Liver (tissue), 9 donors: ENCODE data around the gene PIGT. TPM values are rescaled to one million over a fixed set of nuclear protein-coding genes. Genes with fewer than 3 reads are reported as not detected.

ENCODE experiments used
- DNase-seq: peaks from one replicate; pipeline ENCODE4 v3.0.0-alpha.2; 2017; ENCODE audit warnings: low spot score
- H3K27ac ChIP-seq, 2 donors: one replicate each; pipeline ENCODE4 v1.7.0; 2013; ENCODE audit warnings: inconsistent platforms in 2 of 2, low read length in 2 of 2, control low read depth in 1 of 2, low read depth in 1 of 2, mild to moderate bottlenecking in 1 of 2
- H3K27me3 ChIP-seq, 4 donors: one replicate each; pipeline versions ENCODE4 v1.6.1 to v1.7.0; 2013; ENCODE audit warnings: low read length in 3 of 4, inconsistent platforms in 1 of 4, mild to moderate bottlenecking in 1 of 4, moderate library complexity in 1 of 4; ENCODE audit not compliant: control insufficient read depth in 4 of 4, insufficient read depth in 4 of 4
- H3K36me3 ChIP-seq, 4 donors: one replicate each; pipeline versions ENCODE4 v1.6.1 to v1.7.0; 2013; ENCODE audit warnings: low read length in 3 of 4, mild to moderate bottlenecking in 3 of 4, low read depth in 1 of 4, moderate library complexity in 1 of 4; ENCODE audit not compliant: control insufficient read depth in 4 of 4, insufficient read depth in 3 of 4
- H3K4me1 ChIP-seq, 4 donors: one replicate each; pipeline versions ENCODE4 v1.6.1 to v1.7.0; 2013; ENCODE audit warnings: low read length in 3 of 4, mild to moderate bottlenecking in 3 of 4, moderate library complexity in 1 of 4; ENCODE audit not compliant: control insufficient read depth in 4 of 4, insufficient read depth in 4 of 4
- H3K4me3 ChIP-seq, 3 donors: one replicate each; pipeline versions ENCODE4 v1.6.1 to v1.7.0; 2013; ENCODE audit warnings: low read length in 3 of 3, control low read depth in 1 of 3, low read depth in 1 of 3, mild to moderate bottlenecking in 1 of 3
- H3K9ac ChIP-seq, 2 donors: one replicate each; pipeline ENCODE4 v1.7.0; 2013; ENCODE audit warnings: low read length in 2 of 2, mild to moderate bottlenecking in 2 of 2, moderate library complexity in 2 of 2, control low read depth in 1 of 2, low read depth in 1 of 2
- H3K9me3 ChIP-seq, 4 donors: one replicate each; pipeline versions ENCODE4 v1.6.1 to v1.7.0; 2013; ENCODE audit warnings: low read length in 3 of 4; ENCODE audit not compliant: control insufficient read depth in 4 of 4
- EGR1 ChIP-seq, 2 donors: IDR thresholded peaks; 2 replicates each; pipeline ENCODE4 v1.6.1; 2016 to 2018; ENCODE audit warnings: antibody characterized with exemption in 2 of 2, low read depth in 2 of 2
- FOXA2 ChIP-seq: IDR thresholded peaks from 2 replicates; pipeline ENCODE4 v1.6.1; 2016; ENCODE audit warnings: antibody characterized with exemption
- HNF4A ChIP-seq, 2 donors: conservative IDR thresholded peaks; 2 replicates each; pipeline ENCODE4 v1.6.1; 2016; ENCODE audit warnings: antibody characterized with exemption in 2 of 2, mild to moderate bottlenecking in 2 of 2
- HNF4G ChIP-seq: IDR thresholded peaks from 2 replicates; pipeline ENCODE4 v1.6.1; 2016; ENCODE audit warnings: antibody characterized with exemption
- NR2F2 ChIP-seq: IDR thresholded peaks from 2 replicates; pipeline ENCODE4 v1.6.1; 2016; ENCODE audit warnings: antibody characterized with exemption
- RAD21 ChIP-seq, 2 donors: IDR thresholded peaks; 2 replicates each; pipeline ENCODE4 v1.6.1; 2016; ENCODE audit warnings: antibody characterized with exemption in 2 of 2, mild to moderate bottlenecking in 2 of 2
- RXRA ChIP-seq, 2 donors: IDR thresholded peaks; 2 replicates each; pipeline ENCODE4 v1.6.1; 2017 to 2018; ENCODE audit warnings: antibody characterized with exemption in 2 of 2, mild to moderate bottlenecking in 1 of 2
- SP1 ChIP-seq: IDR thresholded peaks from 2 replicates; pipeline ENCODE4 v1.6.1; 2018; ENCODE audit warnings: antibody characterized with exemption, mild to moderate bottlenecking
- TAF1 ChIP-seq: conservative IDR thresholded peaks from 2 replicates; pipeline ENCODE4 v1.6.1; 2016; ENCODE audit warnings: antibody characterized with exemption, mild to moderate bottlenecking
- YY1 ChIP-seq: IDR thresholded peaks from 2 replicates; pipeline ENCODE4 v1.6.1; 2016; ENCODE audit warnings: antibody characterized with exemption, mild to moderate bottlenecking
- WGBS: extraction: QIAGEN DNeasy Blood & Tissue Kit; methylation state at CpG from one replicate; pipeline ENCODE4 v1.1.7; 2013; 5-methylcytosine and 5-hydroxymethylcytosine counted together
- polyA plus RNA-seq, 2 donors: library from polyadenylated mRNA; stranded (reverse) in 1 of 2; unstranded in 1 of 2; fragments of 200-250 nt in 1 of 2; fragments of >200 nt in 1 of 2; fragmentation: Nextera tagmentation in 1 of 2; extraction: Ambion mirVana in 1 of 2; gene quantifications; one replicate each; pipeline versions ENCODE4 v1.2.1 to v1.2.3, GENCODE V29; 2013 to 2015
- total RNA-seq, 2 donors: library from RNA; depleted of rRNA; stranded (reverse); fragments of >200 nt; gene quantifications; one replicate each; pipeline ENCODE4 v1.2.3, GENCODE V29; 2014
- TF ChIP-seq, protein P1 (sequence below): IDR thresholded peaks from 2 replicates; pipeline ENCODE4 v1.6.1; 2016; ENCODE audit warnings: antibody characterized with exemption
- TF ChIP-seq, protein P2 (sequence below): fragments of 150-350 bp; IDR thresholded peaks from 2 replicates; pipeline ENCODE4 v1.5.1; 2017; ENCODE audit warnings: improper control_type of control experiment, low read depth, low read length; ENCODE audit not compliant: missing input control
- TF ChIP-seq, protein P3 (sequence below): IDR thresholded peaks from 2 replicates; pipeline ENCODE4 v1.6.1; 2016; ENCODE audit warnings: antibody characterized with exemption
- TF ChIP-seq, protein P4 (sequence below): IDR thresholded peaks from 2 replicates; pipeline ENCODE4 v1.6.1; 2016; ENCODE audit warnings: antibody characterized with exemption, mild to moderate bottlenecking
- donor health status: healthy.
- donor health status: healthy.
- donor health status: healthy.
- donor health status: healthy.
- donor health status: healthy.

PIGT gene
- total and polyA plus RNA-seq, 4 donors: 14.4 to 64.5 (median 34.1) TPM

DNA sequence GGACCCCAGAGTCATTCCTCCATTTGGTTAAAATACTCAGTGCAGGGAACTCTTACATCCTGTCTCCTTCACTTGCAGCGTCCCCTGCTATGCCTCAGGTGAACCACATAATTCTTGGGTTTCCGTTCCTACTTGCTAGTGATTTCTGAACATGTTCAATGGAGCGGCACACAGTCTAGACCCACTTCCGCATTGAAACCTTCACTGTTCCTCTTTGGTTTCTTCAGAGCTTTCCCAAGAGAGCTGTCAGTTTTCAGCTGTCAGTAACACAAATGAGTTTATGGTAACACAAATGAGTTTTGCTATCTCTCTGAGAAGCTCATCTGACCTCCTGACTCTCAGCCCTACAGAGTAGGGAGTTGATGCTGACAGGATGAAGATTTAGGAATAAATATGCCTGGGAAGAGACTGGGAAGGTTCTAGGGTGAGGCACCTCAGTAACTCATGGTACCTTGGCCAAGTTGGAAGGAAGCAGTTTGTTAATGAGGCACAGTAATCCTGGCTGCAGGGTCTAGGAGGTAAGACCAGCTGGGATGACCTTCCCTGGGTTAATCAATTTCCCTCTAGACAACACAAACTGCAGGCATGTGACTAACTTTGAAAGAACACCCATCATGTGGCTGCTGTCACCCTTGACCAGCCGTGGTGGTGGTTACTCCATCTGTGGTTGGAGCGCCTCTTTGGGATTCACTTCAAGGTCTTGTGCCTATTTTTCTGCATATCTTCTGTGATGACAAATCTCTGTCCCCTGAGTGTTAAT, 47.5 kb upstream of the PIGT start (continued):
- no peak for TF ChIP-seq YY1
- TF ChIP-seq RXRA (IDR thresholded peaks at IDR 0.05): no peak
- TF ChIP-seq HNF4G: no peak
- no peak for TF ChIP-seq TAF1
- TF ChIP-seq SP1: no peak

DNA sequence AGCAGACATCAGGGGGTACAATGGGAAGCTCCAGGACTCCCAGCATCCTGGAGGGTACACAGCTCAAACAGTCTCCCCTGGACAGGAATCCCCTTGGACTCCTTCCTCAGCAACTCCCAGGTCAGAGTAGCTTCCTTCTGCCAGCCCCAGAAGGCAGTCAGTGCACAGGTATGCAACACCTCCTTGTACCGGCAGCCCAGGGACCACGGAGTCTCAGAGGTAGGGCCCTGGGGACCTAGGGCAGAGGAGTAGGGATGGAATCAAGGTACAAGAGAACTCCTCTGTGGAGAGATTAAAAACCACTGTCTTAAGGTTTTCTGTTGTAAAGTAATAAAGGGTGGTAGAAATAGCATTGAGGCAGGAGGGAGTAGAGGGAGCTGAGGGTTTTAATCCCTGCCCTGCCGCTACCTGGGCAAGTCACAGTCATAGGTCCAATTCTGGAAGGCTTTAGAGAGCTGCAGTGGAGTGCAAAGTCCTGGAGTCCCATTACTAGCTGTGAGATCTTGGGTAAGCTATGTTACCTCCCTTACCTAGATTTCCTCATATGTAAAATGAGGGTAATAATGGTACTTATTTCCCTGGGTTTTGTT, 45.3 kb upstream of the PIGT start:
- no peaks in the 10 kb centered on the region for H3K27me3 ChIP-seq
- no peak for DNase-seq
- H3K27ac ChIP-seq: no peak overlapping the region
- no peak overlapping the region for H3K4me3 ChIP-seq
- H3K4me1 ChIP-seq: peaks cover 4 to 16% (median 9%) of the 10 kb centered on the region in 4 donors
- H3K36me3 ChIP-seq: peaks cover 0 to 22% (median 19%) of the 10 kb centered on the region in 4 donors
- WGBS: 90% methylated on average over 3 of the region's 3 CpGs
- no peaks in the 10 kb centered on the region for H3K9me3 ChIP-seq
- TF ChIP-seq, protein P1, sequence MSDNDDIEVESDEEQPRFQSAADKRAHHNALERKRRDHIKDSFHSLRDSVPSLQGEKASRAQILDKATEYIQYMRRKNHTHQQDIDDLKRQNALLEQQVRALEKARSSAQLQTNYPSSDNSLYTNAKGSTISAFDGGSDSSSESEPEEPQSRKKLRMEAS: no peak
- TF ChIP-seq, protein P2, sequence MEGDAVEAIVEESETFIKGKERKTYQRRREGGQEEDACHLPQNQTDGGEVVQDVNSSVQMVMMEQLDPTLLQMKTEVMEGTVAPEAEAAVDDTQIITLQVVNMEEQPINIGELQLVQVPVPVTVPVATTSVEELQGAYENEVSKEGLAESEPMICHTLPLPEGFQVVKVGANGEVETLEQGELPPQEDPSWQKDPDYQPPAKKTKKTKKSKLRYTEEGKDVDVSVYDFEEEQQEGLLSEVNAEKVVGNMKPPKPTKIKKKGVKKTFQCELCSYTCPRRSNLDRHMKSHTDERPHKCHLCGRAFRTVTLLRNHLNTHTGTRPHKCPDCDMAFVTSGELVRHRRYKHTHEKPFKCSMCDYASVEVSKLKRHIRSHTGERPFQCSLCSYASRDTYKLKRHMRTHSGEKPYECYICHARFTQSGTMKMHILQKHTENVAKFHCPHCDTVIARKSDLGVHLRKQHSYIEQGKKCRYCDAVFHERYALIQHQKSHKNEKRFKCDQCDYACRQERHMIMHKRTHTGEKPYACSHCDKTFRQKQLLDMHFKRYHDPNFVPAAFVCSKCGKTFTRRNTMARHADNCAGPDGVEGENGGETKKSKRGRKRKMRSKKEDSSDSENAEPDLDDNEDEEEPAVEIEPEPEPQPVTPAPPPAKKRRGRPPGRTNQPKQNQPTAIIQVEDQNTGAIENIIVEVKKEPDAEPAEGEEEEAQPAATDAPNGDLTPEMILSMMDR: no peak
- TF ChIP-seq SP1 (no peak), NR2F2 (no peak), HNF4G (no peak), HNF4A (conservative IDR thresholded peaks at IDR 0.05) (peak; percentile 29 to 44)
- H3K9ac ChIP-seq: no peak overlapping the region

DNA sequence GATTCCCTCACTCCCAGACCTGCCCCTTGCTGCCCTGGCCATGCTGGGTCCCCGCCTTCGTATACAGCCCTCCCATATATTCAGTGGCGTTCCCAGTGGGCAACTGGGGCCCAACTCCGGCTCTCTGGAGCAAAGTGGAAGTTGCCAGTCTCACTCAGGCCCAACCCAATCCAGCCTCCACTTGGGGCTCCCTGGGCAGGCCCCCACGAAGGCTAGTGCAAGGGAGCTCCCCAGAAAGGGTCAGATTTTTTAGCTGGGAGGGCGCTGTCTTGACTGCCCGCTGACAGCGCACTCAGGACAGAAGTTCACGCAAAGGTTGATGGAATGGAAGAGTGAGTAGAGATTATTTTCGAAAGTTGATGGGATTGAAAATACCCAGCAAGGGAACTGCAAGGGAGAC, 43.7 kb upstream of the PIGT start:
- Histone ChIP-seq H3K27me3 (no peaks in the 10 kb centered on the region), H3K9ac (no peak overlapping the region), H3K4me1 (peaks cover 4 to 16% (median 9%) of the 10 kb centered on the region in 4 donors), H3K27ac (no peak overlapping the region), H3K9me3 (no peaks in the 10 kb centered on the region), H3K36me3 (peaks cover 0 to 10% (median 5%) of the 10 kb centered on the region in 4 donors), H3K4me3 (no peak overlapping the region)
- DNase-seq: no peak
- TF ChIP-seq, protein P3, sequence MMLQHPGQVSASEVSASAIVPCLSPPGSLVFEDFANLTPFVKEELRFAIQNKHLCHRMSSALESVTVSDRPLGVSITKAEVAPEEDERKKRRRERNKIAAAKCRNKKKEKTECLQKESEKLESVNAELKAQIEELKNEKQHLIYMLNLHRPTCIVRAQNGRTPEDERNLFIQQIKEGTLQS: no peak
- TF ChIP-seq, protein P4, sequence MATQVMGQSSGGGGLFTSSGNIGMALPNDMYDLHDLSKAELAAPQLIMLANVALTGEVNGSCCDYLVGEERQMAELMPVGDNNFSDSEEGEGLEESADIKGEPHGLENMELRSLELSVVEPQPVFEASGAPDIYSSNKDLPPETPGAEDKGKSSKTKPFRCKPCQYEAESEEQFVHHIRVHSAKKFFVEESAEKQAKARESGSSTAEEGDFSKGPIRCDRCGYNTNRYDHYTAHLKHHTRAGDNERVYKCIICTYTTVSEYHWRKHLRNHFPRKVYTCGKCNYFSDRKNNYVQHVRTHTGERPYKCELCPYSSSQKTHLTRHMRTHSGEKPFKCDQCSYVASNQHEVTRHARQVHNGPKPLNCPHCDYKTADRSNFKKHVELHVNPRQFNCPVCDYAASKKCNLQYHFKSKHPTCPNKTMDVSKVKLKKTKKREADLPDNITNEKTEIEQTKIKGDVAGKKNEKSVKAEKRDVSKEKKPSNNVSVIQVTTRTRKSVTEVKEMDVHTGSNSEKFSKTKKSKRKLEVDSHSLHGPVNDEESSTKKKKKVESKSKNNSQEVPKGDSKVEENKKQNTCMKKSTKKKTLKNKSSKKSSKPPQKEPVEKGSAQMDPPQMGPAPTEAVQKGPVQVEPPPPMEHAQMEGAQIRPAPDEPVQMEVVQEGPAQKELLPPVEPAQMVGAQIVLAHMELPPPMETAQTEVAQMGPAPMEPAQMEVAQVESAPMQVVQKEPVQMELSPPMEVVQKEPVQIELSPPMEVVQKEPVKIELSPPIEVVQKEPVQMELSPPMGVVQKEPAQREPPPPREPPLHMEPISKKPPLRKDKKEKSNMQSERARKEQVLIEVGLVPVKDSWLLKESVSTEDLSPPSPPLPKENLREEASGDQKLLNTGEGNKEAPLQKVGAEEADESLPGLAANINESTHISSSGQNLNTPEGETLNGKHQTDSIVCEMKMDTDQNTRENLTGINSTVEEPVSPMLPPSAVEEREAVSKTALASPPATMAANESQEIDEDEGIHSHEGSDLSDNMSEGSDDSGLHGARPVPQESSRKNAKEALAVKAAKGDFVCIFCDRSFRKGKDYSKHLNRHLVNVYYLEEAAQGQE: no peak
- TF ChIP-seq EGR1 (IDR thresholded peaks at IDR 0.05; ENCODE audit: low read depth in 2 of 2) (no peak), RXRA (IDR thresholded peaks at IDR 0.05) (no peak), FOXA2 (no peak), RAD21 (IDR thresholded peaks at IDR 0.05) (no peak), YY1 (no peak), SP1 (no peak)
- 95% methylated on average over 10 of the region's 10 CpGs for WGBS
